Right ventricle myocardium inferior (tissue), 1 donor: ENCODE data around the gene TRIM37. TPM values are rescaled to one million over a fixed set of nuclear protein-coding genes. Genes with fewer than 3 reads are reported as not detected.

Experiments
- ATAC-seq: fragments of 200-7000 bp; cut with Tn5 transposase; one replicate; pipeline ENCODE4 v1.9.1; 2020; ENCODE audit warnings: mild to moderate bottlenecking, moderate library complexity
- DNase-seq: peaks from one replicate; pipeline ENCODE4 v3.0.0; 2021; ENCODE audit errors: missing footprints
- intact Hi-C: fragments of 100-400 bp; cut with DNase I; formaldehyde crosslinking; loops from one replicate; pipeline ENCODE4 v1.11.0; 2022
- total RNA-seq: library from RNA; stranded (reverse); fragmentation: NEBNext Ultra II Directional; extraction: Animal tissue kit (Norgen Biotek cat#: 25700); gene quantifications from one replicate; pipeline ENCODE4 v1.2.1, GENCODE V29; 2021
- donor health status: DM: no; HTN: yes; CAD: no; lungs with severe emphysema.

Gene TRIM37
- total RNA-seq, 1 donor from 2014 or later = 20.2 TPM

DNA sequence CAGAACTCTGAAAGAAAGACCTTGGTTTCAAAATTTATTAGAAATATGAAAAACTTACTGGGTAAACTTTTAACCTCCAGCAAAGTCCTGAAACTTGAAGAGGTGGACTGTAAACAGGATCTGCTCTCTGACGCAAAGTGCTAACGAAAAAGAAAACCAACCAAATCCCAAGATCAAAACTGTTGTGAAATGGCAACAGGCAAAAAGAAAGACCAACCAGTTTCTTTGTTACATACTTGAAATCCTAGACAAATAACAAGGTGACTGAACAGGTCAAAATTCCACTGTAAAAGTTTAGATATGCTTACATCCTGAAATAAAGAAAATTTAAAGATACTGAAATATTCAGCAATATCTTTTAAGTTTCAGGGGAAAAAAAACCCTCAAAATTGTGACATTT is 44.2 kb downstream of the TRIM37 start:
- ATAC-seq = no peak

DNA sequence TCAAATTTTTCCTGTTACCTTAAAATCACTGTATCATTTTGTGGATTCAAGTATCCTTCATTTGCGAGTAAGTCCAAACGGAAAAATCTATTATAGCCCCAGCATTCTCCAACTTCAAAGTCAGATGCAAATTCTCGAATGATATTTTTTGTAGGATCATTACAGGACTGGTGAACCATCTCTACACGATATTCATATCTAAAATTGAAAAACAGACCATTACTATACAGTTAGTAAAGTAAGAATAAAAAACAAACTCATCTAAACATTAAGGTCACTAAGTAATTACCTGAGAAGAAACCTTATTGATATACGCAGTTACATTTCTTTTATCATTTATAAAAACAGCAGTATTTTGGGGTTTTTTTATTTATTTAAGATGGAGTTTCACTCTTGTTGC is 49.8 kb downstream of the TRIM37 start:
- ATAC-seq (no peak), DNase-seq (no peak)
- intact Hi-C loops = no loop called here

More for the DNA sequence above, 44.2 kb downstream of the TRIM37 start:
- intact Hi-C loops = no loop called here
- no peak for DNase-seq

DNA sequence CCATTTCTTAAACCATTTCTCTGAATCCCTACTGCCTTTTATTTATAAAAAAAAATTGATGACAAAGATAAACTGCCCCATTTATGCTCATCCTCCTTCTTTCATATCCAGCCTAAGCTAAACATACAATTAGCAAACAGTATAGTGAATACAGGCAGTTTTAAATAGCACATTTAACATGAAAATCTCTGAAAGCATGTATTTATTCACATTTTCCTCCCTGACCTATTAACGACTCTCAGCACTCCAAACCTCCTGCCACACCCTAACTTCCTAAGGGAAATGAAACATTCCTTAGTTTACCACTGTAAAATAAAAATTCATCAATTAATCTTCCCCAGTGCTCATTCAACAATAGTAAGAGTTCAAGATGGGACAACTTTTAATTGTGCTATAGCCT is 56.9 kb downstream of the TRIM37 start:
- intact Hi-C loops = no loop called here
- no peak for ATAC-seq
- no peak for DNase-seq

DNA sequence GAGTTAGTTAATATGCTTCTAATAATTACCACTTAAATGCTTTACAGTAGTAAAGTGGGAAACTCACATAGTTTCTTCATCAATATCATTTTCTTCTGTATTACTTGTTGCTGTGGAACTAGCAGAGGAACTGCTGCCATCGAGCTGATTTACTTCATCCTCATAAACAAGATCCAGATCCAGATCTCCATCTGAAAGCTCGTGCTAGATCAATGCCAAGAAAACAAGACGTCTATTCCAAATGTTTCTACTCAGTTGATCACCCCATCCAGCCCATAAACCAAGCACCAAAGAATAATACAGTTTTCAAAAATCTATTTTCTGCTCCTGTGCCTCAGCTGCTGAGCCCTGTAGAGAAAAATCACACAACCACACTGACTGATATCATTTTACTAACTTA is 59.1 kb downstream of the TRIM37 start:
- ATAC-seq (no peak), DNase-seq (no peak)
- intact Hi-C loops = no loop called here

DNA sequence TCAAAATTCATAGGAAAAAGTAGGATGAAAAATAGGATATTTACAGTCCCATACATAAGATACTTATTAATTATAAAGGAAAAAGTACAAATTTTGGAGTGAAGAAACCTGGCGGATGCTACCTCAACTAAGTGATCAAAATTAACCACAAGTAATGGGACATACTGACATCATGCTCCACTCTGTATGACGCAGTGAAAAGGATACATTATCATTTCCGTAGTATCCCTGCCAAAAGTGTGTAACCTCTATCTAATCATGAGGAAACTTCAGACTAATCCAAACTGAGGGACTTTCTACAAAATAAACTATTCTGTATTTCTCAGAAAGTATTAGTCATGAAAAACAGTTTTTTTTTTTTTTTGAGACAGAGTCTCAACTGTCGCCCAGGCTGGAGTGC is 60.5 kb downstream of the TRIM37 start:
- ATAC-seq = no peak
- DNase-seq = no peak
- intact Hi-C loops = no loop called here

DNA sequence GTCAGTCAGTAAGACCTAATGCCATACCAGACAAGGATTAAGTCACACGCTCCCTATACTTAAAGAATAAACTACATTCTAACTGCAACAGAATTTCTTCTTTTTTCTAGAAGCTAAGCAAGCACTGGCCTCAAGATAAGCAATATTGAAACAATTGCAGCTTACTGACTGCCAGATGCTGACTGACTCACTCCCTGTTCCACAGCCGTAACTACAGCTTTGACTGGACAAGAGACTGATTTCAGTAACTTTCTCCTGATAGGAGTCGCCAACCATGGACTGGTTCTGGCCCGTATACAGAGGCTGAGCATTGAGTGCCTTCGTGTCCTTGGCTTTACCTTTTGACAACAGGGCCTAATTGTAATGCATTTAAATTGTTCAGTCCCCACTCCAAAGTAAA is 67.9 kb downstream of the TRIM37 start:
- intact Hi-C loops = no loop called here
- ATAC-seq (no peak), DNase-seq (no peak)

DNA sequence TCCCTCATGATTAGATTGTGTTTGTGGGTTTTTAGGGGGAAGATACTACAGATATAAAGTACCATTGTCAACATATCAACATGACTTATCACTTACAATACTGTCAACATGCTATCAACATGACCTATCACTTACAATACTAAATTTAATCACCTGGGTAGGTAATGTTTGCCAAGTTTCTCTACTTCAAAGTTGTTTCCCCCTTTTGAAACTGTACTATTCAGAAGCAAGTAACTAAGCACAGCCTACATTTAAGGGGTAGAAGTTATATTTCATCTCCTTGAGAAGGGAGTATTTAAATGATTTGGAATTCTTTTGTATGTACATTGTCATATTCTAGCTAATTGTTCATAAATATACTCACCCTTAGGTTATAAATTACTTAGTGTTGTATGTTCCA is 68.7 kb downstream of the TRIM37 start:
- DNase-seq = no peak
- intact Hi-C loops = no loop called here
- no peak for ATAC-seq

DNA sequence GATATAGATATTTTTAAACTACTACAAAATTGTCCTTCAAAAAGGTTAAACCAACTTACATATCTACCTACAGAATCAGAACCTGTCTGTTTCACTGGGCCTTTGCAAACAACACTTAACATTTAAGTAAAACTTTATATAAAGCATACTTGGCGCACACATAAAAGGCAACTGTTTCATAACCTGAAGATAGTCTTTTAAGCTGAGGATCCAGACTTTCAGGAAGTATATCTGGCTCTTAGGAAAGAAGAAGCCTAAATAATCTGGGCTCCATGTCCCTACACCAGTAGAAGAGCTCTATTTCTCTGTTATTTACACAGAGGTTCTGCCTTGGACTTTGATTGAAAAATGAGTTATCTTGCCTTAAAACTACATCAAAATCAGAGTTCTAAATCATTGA is 75.9 kb downstream of the TRIM37 start:
- ATAC-seq (no peak), DNase-seq (no peak)
- intact Hi-C loops = no loop called here

DNA sequence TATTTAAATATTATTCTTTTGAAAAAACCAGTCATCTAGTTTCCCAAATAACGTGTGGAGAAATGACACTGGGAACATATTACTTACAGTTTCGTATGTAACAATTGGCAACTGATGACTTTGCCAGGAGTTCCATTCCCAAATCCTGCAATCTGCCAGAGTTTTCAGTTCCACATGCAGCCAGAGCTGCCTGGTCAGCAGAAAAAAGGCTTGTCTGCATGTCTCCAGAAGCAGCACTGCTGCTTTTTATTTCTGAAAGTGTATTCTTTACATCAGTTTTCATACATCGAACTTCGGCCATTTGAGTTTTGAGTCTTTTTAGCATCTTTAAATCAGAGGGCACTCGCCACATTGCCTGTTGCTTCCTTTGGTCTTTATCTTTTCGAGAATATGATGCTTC is 78.4 kb downstream of the TRIM37 start:
- DNase-seq (no peak), ATAC-seq (no peak)
- intact Hi-C loops = no loop called here

DNA sequence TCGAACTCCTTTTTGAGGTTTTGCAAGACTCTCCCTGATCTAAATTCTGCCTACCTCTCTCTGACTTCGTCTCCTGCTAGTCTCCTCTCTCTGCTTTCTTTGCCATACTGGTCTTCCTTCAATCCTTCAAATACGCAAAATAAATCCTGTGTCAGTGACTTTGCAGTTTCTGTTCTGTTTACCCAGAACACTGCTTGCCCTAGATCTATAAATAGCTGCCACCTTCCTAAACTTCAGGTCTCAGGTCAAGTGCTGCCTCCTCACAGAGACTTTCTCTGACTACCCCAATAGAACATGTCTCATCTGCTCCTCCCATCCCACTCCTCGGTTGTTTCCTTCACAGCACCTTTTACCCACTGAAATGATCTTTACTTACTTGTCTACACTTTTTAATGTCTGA is 78.9 kb downstream of the TRIM37 start:
- DNase-seq (no peak), ATAC-seq (no peak)
- intact Hi-C loops = no loop called here

DNA sequence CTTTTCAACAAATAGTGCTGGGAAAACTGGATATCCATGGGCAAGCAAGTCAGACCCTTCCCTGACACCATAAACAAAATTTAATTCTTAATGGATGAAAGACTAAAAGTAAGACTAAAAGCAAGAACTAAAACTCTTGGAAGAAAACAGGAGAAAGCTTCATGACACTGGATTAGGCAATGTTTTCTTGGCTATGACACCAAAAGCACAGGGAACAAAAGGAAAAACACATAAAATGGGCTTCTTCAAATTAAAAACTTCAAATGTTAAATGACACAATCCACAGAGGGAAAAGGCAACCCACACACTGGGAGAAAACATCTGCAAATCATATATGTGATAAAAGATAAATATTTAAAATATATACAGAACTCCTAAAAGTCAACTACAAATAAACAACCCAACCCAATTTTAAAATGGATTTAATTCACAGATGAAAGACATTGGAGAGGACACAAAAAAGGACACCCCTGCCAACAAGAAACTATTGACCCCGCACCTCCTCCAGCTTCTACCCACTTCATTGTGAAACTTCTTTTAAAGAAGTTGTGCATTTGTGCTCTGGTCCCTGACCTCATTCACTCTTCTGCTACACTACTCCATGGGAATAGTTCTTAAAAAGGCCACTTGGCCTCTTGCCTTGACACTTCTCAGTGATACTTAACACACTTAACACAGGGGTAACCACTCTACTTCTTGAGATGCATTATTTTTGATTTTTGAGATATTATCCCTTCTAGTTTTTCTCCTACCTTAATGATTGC is 80.3 kb downstream of the TRIM37 start:
- intact Hi-C loops = no loop called here
- DNase-seq (no peak), ATAC-seq (peak; percentile 68)

DNA sequence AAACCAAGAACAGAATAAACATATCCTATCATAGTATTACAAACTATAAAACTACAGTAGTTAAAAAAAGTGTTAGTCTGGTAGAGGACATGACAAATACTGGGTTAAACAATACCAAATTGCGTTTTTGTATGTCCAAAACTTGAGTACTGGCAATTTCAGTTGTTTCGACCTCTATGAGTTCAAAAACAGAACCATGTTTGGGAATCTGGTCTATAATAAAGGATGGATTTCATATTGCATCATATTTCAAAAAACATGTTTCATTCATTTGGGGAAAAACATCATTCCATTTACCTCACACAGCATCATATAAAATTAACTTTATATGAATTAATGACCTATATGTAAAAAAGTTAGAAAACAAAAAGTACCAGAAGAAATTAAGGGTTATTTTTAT is 81.8 kb downstream of the TRIM37 start:
- DNase-seq = no peak
- no peak for ATAC-seq
- intact Hi-C loops = no loop called here

DNA sequence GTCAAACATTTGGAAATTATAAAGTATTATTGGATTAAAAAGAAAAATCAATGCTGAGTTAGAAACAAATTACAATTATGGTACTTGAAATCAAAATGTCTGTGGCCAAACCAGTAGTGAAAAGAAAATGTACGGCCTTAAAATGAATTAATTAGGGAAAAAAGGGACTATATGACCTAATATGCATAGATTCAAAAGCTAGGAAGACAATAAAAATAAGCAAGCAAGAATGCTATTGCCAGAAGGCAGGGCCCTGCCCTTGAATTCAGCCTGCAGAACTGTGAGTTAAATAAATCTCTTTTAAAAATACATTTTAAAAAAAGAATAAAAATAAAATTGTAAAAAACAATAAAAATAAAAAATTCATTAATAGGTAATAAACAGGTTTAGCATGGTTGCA is 88.7 kb downstream of the TRIM37 start:
- intact Hi-C loops = no loop called here
- DNase-seq = no peak
- no peak for ATAC-seq

DNA sequence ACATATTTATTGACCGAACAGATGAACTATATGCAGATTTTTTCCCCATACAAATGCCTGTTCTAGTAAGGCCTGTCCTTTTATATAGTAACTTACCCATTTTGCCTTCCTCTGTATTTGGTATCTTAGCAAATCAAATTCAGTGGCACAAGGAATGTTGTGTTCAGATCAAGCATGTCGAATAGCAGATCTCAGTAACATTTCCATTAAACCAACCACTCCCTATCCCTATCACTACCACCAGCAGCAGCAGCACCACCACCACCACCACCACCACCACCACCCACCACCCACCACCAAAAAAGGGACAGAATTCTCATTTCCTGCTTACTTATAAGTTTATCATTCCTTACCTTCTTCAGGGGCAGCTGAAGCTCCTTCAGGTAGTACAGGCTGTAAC is 94.7 kb downstream of the TRIM37 start:
- no peak for ATAC-seq
- intact Hi-C loops = no loop called here
- DNase-seq = no peak

DNA sequence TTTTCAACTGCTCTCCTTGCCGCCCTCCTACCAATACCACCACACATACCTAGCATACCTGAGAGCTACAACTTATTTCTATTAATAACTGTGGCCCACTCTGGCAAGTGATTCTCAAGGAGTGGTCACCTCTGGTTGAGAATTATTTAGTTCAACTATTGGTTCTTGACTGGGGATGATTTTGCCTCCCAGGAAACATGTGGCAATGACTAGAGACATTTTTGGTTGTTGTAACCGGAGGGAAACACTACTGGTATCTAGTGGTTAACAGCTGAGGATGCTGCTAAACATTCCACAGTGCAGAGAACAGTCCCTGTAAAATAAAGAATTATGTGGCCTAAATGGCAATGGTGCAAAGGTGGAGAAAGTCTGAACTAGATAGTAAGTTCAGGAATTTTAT is 96.7 kb downstream of the TRIM37 start:
- no peak for ATAC-seq
- intact Hi-C loops = no loop called here
- no peak for DNase-seq

DNA sequence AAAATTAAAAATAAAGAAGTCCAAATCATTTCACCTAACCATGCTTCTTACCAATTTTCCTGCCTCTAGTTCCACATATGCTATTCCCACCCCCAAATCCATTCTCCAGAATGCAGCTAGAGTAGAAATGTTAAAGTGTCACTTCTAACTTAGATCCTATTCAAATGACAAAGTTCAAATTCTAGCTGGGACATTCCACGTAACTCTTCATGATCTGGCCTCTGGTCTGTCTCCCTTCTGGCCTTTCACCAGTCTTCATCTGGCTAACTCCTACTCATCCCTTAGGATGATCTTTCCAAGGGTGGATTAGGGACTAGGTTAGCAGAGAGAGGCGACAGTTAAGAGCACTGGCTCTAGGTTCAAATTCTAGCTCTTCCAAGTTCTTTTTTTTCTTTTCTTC is 97.9 kb downstream of the TRIM37 start:
- no peak for DNase-seq
- intact Hi-C loops = no loop called here
- no peak for ATAC-seq

DNA sequence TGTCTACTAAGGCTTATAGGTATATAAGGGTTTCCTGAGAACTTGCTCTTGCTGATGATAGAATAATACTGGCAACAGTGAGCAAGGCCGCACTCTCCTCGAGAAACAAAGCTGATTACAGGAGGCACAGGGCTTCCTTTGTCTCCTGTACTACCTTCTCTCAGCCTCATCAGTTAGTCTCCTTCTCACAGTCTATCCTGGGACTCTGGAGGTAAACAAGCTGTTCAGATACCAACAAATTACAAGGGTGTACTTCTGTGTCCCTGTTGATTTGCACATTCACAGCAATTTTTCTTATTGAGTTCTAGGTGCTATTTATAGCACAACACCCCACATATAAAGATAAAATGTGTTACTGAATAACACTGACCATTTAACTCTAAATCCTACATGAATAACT is 98.7 kb downstream of the TRIM37 start:
- intact Hi-C loops = loop anchor here (2.0 kb wide), 1 partner anchor 489 kb away; no protein-coding TSS in a partner anchor
- no peak for DNase-seq
- no peak for ATAC-seq

DNA sequence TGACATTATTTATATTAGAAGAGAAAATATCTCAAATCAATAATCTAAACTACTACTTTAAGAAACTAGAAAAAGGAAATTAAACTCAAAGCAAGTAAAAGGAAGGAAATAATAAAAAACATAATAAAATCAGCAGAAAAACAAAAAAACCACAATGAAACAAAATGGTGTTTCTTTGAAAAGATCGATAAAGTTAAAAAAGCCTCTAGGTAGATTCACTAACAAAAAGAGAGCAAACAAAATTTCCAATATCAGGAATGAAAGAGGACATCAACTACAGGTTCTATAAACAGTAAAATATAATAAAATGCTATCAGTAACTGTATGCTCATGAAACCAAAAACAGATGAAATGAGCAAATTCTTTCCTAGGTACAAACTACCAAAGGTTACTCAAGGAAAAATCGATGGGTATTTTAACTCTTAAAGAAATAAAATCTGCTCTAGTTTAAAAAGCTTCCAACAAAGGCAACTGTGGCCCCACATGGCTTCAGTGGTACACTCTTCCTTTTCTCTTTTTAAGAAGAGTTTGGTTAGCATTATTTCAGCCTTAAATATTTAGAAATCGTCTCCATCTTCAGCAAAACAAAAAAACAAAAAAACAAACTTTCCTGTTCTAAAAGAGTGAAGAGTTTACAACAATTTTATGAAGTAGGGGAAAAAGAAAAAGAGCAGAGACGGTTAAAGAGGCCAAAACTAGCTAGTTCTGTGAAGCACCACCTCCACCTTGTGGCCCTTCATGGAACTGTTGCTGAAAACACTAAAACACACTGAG is 102.2 kb downstream of the TRIM37 start:
- ATAC-seq = peak; percentile 56
- intact Hi-C loops = loop anchor here (2.0 kb wide), 2 partner anchors 294 to 418 kb away; no protein-coding TSS in a partner anchor
- no peak for DNase-seq

DNA sequence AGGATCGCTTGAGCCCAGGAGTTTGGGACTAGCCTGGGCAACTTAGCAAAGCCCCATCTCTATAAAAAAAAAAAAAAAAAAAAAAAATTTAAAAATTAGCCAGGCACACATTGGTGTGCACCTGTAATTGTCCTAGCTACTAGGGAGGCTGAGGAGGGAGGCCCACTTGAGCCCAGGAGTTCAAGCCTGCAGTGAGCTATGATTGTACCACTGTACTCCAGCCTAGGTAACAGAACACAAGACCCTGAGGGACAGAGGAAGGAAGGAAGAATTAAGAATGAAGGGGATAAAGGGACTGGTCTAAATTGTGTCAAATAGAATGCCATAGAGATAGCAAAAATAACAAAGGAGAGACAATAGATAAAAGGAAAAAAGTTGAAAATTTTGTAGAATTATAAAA is 102.8 kb downstream of the TRIM37 start:
- DNase-seq (no peak), ATAC-seq (no peak)
- intact Hi-C loops = loop anchor here (2.0 kb wide), 2 partner anchors 293 to 417 kb away; no protein-coding TSS in a partner anchor

DNA sequence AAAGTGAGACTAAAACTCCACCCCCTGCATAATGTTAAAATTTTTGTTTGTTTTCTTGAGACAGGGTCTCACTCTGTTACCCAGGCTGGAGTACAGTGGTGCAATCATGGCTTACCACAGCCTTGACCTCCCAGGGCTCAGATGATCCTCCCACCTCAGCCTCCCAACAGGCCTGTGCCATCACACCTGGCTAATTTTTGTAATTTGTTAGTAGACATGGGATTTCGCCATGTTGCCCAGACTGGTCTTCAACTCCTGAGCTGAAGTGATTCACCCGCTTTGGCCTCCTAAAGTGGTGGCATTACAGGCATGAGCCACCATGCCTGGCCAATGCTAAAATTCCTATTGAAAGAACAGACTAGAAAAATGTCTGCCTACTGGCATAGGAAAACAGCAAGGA is 103.8 kb downstream of the TRIM37 start:
- DNase-seq = no peak
- intact Hi-C loops = no loop called here

More for the DNA sequence above, 103.8 kb downstream of the TRIM37 start:
- ATAC-seq = no peak
